MG63 (cell line): ENCODE measurements around the gene SEPTIN2. TPM values are rescaled to one million over a fixed set of nuclear protein-coding genes. Genes with fewer than 3 reads are reported as not detected.
A peak's percentile ranks its signal among the peaks of the same experiment; 100 is the strongest.
"Not testable (repeated sequence)": the region's sequence is repeated elsewhere in the genome, so short reads cannot be mapped to it uniquely, and the experiment has no call there.

Experiments
- DNase-seq: peaks from one replicate; pipeline ENCODE4 v3.0.0-alpha.2; 2020
- H3K27me3 ChIP-seq: fragments of 250-450 bp; sonication (Bioruptor Pico); 2 replicates; pipeline ENCODE4 v1.5.1; 2020; ENCODE audit warnings: mild to moderate bottlenecking, moderate library complexity
- H3K36me3 ChIP-seq: fragments of 250-450 bp; sonication (Bioruptor Pico); 2 replicates; pipeline ENCODE4 v1.5.1; 2020; ENCODE audit warnings: mild to moderate bottlenecking, moderate library complexity
- H3K4me3 ChIP-seq: fragments of 250-450 bp; sonication (Bioruptor Pico); 2 replicates; pipeline ENCODE4 v1.5.1; 2020; ENCODE audit warnings: mild to moderate bottlenecking, moderate library complexity
- H3K9me3 ChIP-seq: fragments of 250-450 bp; sonication (Bioruptor Pico); 2 replicates; pipeline ENCODE4 v1.5.1; 2020; ENCODE audit warnings: mild to moderate bottlenecking, moderate library complexity
- total RNA-seq: library from RNA; depleted of rRNA; stranded (reverse); fragments of >200 nt; shearing (Covaris generic); gene quantifications from 2 replicates; pipeline ENCODE4 v1.2.3, GENCODE V29; 2014; ENCODE audit warnings: low replicate concordance

SEPTIN2 gene
- total RNA-seq, 1 experiment from 2014 or later: 348 TPM

- no peaks in the 10 kb centered on the region for H3K27me3 ChIP-seq
- H3K9me3 ChIP-seq: no peaks in the 10 kb centered on the region
- H3K4me3 ChIP-seq: 0 out of 2 replicates have a peak overlapping the region, but pooled peaks have one; percentile 12
- DNase-seq: peak; percentile 92
- peaks cover 48% of the 10 kb centered on the region for H3K36me3 ChIP-seq
Measured at GRCh38 chr2:241354668-241355658, 39.2 kb downstream of the SEPTIN2 start.

GRCh38 chr2:241355983-241356870 lies 40.5 kb downstream of the SEPTIN2 start, which contains the start of gene FARP2:
TSS of gene FARP2 (plus strand) at chr2:241356285. CDS start at chr2:241373108, 16,823 bp downstream.
- peak; percentile 98 for DNase-seq
- H3K27me3 ChIP-seq: no peaks in the 10 kb centered on the region
- no peaks in the 10 kb centered on the region for H3K9me3 ChIP-seq
- peak within 1 kb of the TSS; percentile 90 for H3K4me3 ChIP-seq
- peaks cover 36% of the 10 kb centered on the region for H3K36me3 ChIP-seq

GRCh38 chr2:241356871-241357260 lies 41.1 kb downstream of the SEPTIN2 start:
- Histone ChIP-seq H3K27me3 (no peaks in the 10 kb centered on the region), H3K36me3 (peaks cover 29% of the 10 kb centered on the region), H3K4me3 (peak overlapping the region; percentile 90), H3K9me3 (no peaks in the 10 kb centered on the region)
- no peak for DNase-seq

- no peak for DNase-seq
- Histone ChIP-seq H3K27me3 (no peaks in the 10 kb centered on the region), H3K36me3 (peaks cover 23% of the 10 kb centered on the region), H3K9me3 (no peaks in the 10 kb centered on the region), H3K4me3 (peak overlapping the region; percentile 90)
Measured at GRCh38 chr2:241357531-241357930, 41.8 kb downstream of the SEPTIN2 start.

GRCh38 chr2:241358470-241358869 lies 42.7 kb downstream of the SEPTIN2 start:
- DNase-seq: no peak
- no peaks in the 10 kb centered on the region for H3K9me3 ChIP-seq
- H3K4me3 ChIP-seq: no peak overlapping the region
- H3K27me3 ChIP-seq: no peaks in the 10 kb centered on the region
- H3K36me3 ChIP-seq: peaks cover 16% of the 10 kb centered on the region

GRCh38 chr2:241359481-241360045 lies 43.8 kb downstream of the SEPTIN2 start:
- Histone ChIP-seq H3K36me3 (peaks cover 7% of the 10 kb centered on the region), H3K9me3 (no peaks in the 10 kb centered on the region), H3K4me3 (no peak overlapping the region), H3K27me3 (no peaks in the 10 kb centered on the region)
- DNase-seq: no peak

- DNase-seq: no peak
- no peaks in the 10 kb centered on the region; the same call in 1 of the 2 replicates for H3K36me3 ChIP-seq
- no peaks in the 10 kb centered on the region for H3K9me3 ChIP-seq
- H3K27me3 ChIP-seq: no peaks in the 10 kb centered on the region
- no peak overlapping the region for H3K4me3 ChIP-seq
Measured at GRCh38 chr2:241363426-241363825, 47.7 kb downstream of the SEPTIN2 start.

- DNase-seq: no peak
- H3K36me3 ChIP-seq: no peaks in the 10 kb centered on the region; the same call in 1 of the 2 replicates
- no peaks in the 10 kb centered on the region for H3K27me3 ChIP-seq
- H3K9me3 ChIP-seq: no peaks in the 10 kb centered on the region
- no peak overlapping the region for H3K4me3 ChIP-seq
Measured at GRCh38 chr2:241364781-241365180, 49.1 kb downstream of the SEPTIN2 start.

GRCh38 chr2:241366678-241367077 lies 51.0 kb downstream of the SEPTIN2 start:
- DNase-seq: no peak
- Histone ChIP-seq H3K4me3 (no peak overlapping the region), H3K27me3 (no peaks in the 10 kb centered on the region), H3K36me3 (no peaks in the 10 kb centered on the region; the same call in none of the 2 replicates), H3K9me3 (no peaks in the 10 kb centered on the region)

- DNase-seq: no peak
- Histone ChIP-seq H3K36me3 (no peaks in the 10 kb centered on the region; the same call in none of the 2 replicates), H3K4me3 (no peak overlapping the region), H3K27me3 (no peaks in the 10 kb centered on the region), H3K9me3 (no peaks in the 10 kb centered on the region)
Measured at GRCh38 chr2:241368643-241369042, 52.9 kb downstream of the SEPTIN2 start.

GRCh38 chr2:241372361-241372992 lies 56.8 kb downstream of the SEPTIN2 start:
- Histone ChIP-seq H3K9me3 (no peaks in the 10 kb centered on the region), H3K36me3 (peaks cover 13% of the 10 kb centered on the region), H3K27me3 (no peaks in the 10 kb centered on the region), H3K4me3 (no peak overlapping the region)
- no peak for DNase-seq

- no peaks in the 10 kb centered on the region for H3K9me3 ChIP-seq
- H3K27me3 ChIP-seq: no peaks in the 10 kb centered on the region
- H3K4me3 ChIP-seq: no peak overlapping the region
- DNase-seq: no peak
- H3K36me3 ChIP-seq: peaks cover 13% of the 10 kb centered on the region
Measured at GRCh38 chr2:241373446-241373845, 57.7 kb downstream of the SEPTIN2 start.

GRCh38 chr2:241373906-241374305 lies 58.2 kb downstream of the SEPTIN2 start:
- DNase-seq, H3K9me3 ChIP-seq, H3K4me3 ChIP-seq, H3K27me3 ChIP-seq: not testable (repeated sequence)
- H3K36me3 ChIP-seq: peaks cover 13% of the 10 kb centered on the region

GRCh38 chr2:241375300-241375699 lies 59.6 kb downstream of the SEPTIN2 start:
- Histone ChIP-seq H3K27me3 (no peaks in the 10 kb centered on the region), H3K9me3 (no peaks in the 10 kb centered on the region), H3K36me3 (peaks cover 13% of the 10 kb centered on the region), H3K4me3 (no peak overlapping the region)
- DNase-seq: no peak

- peaks cover 13% of the 10 kb centered on the region for H3K36me3 ChIP-seq
- H3K27me3 ChIP-seq: no peaks in the 10 kb centered on the region
- no peak overlapping the region for H3K4me3 ChIP-seq
- no peak for DNase-seq
- H3K9me3 ChIP-seq: no peaks in the 10 kb centered on the region
Measured at GRCh38 chr2:241376808-241377207, 61.1 kb downstream of the SEPTIN2 start.

- H3K9me3 ChIP-seq: no peaks in the 10 kb centered on the region
- H3K36me3 ChIP-seq: peaks cover 21% of the 10 kb centered on the region
- no peaks in the 10 kb centered on the region for H3K27me3 ChIP-seq
- H3K4me3 ChIP-seq: no peak overlapping the region
- DNase-seq: no peak
Measured at GRCh38 chr2:241378816-241379215, 63.1 kb downstream of the SEPTIN2 start.
